CD14-positive monocyte (primary cell): ENCODE results near the gene ABCA7. TPM values are rescaled to one million over a fixed set of nuclear protein-coding genes. Genes with fewer than 3 reads are reported as not detected.
"Not testable (repeated sequence)": the region's sequence is repeated elsewhere in the genome, so short reads cannot be mapped to it uniquely, and the experiment has no call there.

Source experiments
- DNase-seq, 3 donors: peaks; one replicate each; pipeline ENCODE4 v3.0.0-alpha.2; 2011 to 2022
- H2AFZ ChIP-seq: 2 replicates; pipeline ENCODE4 v1.6.0; 2012; ENCODE audit warnings: mild to moderate bottlenecking, low read depth, low read length, inconsistent platforms; ENCODE audit not compliant: insufficient read depth, poor library complexity, severe bottlenecking
- H3K27ac ChIP-seq, 2 donors: 1 replicate in 1 of 2; 2 replicates in 1 of 2; pipeline ENCODE4 v1.5.1; 2012 to 2013; ENCODE audit warnings: low read length in 2 of 2, control low read depth in 1 of 2, inconsistent platforms in 1 of 2, low read depth in 1 of 2, mild to moderate bottlenecking in 1 of 2
- H3K27me3 ChIP-seq, 2 donors: one replicate each; pipeline versions ENCODE4 v1.6.0 to v1.6.1; 2011 to 2013; ENCODE audit warnings: low read length in 2 of 2; ENCODE audit not compliant: control insufficient read depth in 2 of 2, insufficient read depth in 2 of 2
- H3K36me3 ChIP-seq, 2 donors: replicated peaks in 1 of 2; 1 replicate in 1 of 2; 2 replicates in 1 of 2; pipeline versions ENCODE4 v1.5.1 to v1.6.1; 2012 to 2013; ENCODE audit warnings: low read length in 2 of 2, control low read depth in 1 of 2, inconsistent platforms in 1 of 2, mild to moderate bottlenecking in 1 of 2; ENCODE audit not compliant: insufficient read depth in 2 of 2, control insufficient read depth in 1 of 2
- H3K4me1 ChIP-seq, 2 donors: 1 replicate in 1 of 2; 2 replicates in 1 of 2; pipeline versions ENCODE4 v1.5.1 to v1.6.1; 2012 to 2013; ENCODE audit warnings: low read length in 2 of 2, control low read depth in 1 of 2, inconsistent platforms in 1 of 2, mild to moderate bottlenecking in 1 of 2, moderate library complexity in 1 of 2; ENCODE audit not compliant: insufficient read depth in 2 of 2, control insufficient read depth in 1 of 2
- H3K4me2 ChIP-seq: replicated peaks from 2 replicates; pipeline ENCODE3; 2012; ENCODE audit warnings: low read length, moderate library complexity, mild to moderate bottlenecking; ENCODE audit not compliant: poor library complexity, severe bottlenecking; ENCODE audit errors: extremely low read depth
- H3K4me3 ChIP-seq, 3 experiments: fragments of 200-600 bp in 1 of 3; sonication (generic) in 1 of 3; replicated peaks in 1 of 3; 1 replicate in 2 of 3; 2 replicates in 1 of 3; pipeline ENCODE4 v1.5.1; 2011 to 2013; ENCODE audit warnings: low read length in 3 of 3, mild to moderate bottlenecking in 3 of 3, control low read depth in 2 of 3, low read depth in 2 of 3, inconsistent platforms in 1 of 3, moderate library complexity in 1 of 3
- H3K79me2 ChIP-seq: 2 replicates; pipeline ENCODE4 v1.6.0; 2012; ENCODE audit warnings: mild to moderate bottlenecking, control low read depth, inconsistent platforms, low read length, moderate library complexity; ENCODE audit not compliant: insufficient read depth
- H3K9ac ChIP-seq: 2 replicates; pipeline ENCODE4 v1.6.0; 2017; ENCODE audit warnings: low read length, mild to moderate bottlenecking; ENCODE audit not compliant: insufficient read depth, poor library complexity, severe bottlenecking
- H3K9me3 ChIP-seq, 2 donors: replicated peaks in 1 of 2; 1 replicate in 1 of 2; 2 replicates in 1 of 2; pipeline versions ENCODE4 v1.5.1 to v1.6.1; 2012 to 2013; ENCODE audit warnings: low read length in 2 of 2, control low read depth in 1 of 2; ENCODE audit not compliant: control insufficient read depth in 1 of 2, insufficient read depth in 1 of 2
- H4K20me1 ChIP-seq: 2 replicates; pipeline ENCODE4 v1.6.0; 2012; ENCODE audit warnings: mild to moderate bottlenecking, low read length, control low read depth, moderate library complexity; ENCODE audit not compliant: insufficient read depth
- H3K27ac Mint-ChIP-seq, 7 donors: one replicate each; pipeline ENCODE4 v1.8.0; 2020; ENCODE audit warnings: mild to moderate bottlenecking in 7 of 7, mixed read lengths in 7 of 7, moderate library complexity in 6 of 7, inconsistent platforms in 2 of 7
- H3K27me3 Mint-ChIP-seq, 3 donors: one replicate each; pipeline ENCODE4 v1.8.0; 2021 to 2022; ENCODE audit warnings: low read depth in 3 of 3, mild to moderate bottlenecking in 3 of 3, mixed read lengths in 3 of 3, moderate library complexity in 3 of 3, inconsistent platforms in 1 of 3
- H3K36me3 Mint-ChIP-seq, 2 donors: one replicate each; pipeline ENCODE4 v1.8.0; 2020; ENCODE audit warnings: mixed read lengths in 2 of 2, inconsistent platforms in 1 of 2, mild to moderate bottlenecking in 1 of 2
- H3K4me1 Mint-ChIP-seq: one replicate; pipeline ENCODE4 v1.8.0; 2020; ENCODE audit warnings: mild to moderate bottlenecking, mixed read lengths
- H3K4me3 Mint-ChIP-seq, 2 donors: one replicate each; pipeline ENCODE4 v1.8.0; 2020; ENCODE audit warnings: mild to moderate bottlenecking in 2 of 2, mixed read lengths in 2 of 2, moderate library complexity in 1 of 2
- H3K9me3 Mint-ChIP-seq, 7 donors: one replicate each; pipeline ENCODE4 v1.8.0; 2020 to 2022; ENCODE audit warnings: mixed read lengths in 7 of 7, mild to moderate bottlenecking in 6 of 7, moderate library complexity in 6 of 7, inconsistent platforms in 2 of 7
- CTCF ChIP-seq: fragments of 200-600 bp; IDR thresholded peaks from one replicate; pipeline ENCODE4 v1.8.0; 2022; ENCODE audit warnings: antibody characterized with exemption, mild to moderate bottlenecking
- WGBS: methylation state at CpG from one replicate; pipeline ENCODE4 v1.1.5; 2013; ENCODE audit warnings: missing lambda C conversion rate; ENCODE audit not compliant: insufficient coverage; 5-methylcytosine and 5-hydroxymethylcytosine counted together
- intact Hi-C, 2 donors: fragments of 100-400 bp; cut with micrococcal nuclease; formaldehyde crosslinking; loops; one replicate each; pipeline versions ENCODE4 v1.15.0 to v1.15.1; 2023
- polyA plus RNA-seq, 3 donors: library from polyadenylated mRNA; depleted of rRNA in 1 of 3; unstranded in 2 of 3; stranded (reverse) in 1 of 3; fragments of 300-500 nt in 2 of 3; fragments of >200 nt in 1 of 3; fragmentation: Illumina TruSeq in 2 of 3; gene quantifications; 1 replicate in 2 of 3; 2 replicates in 1 of 3; pipeline ENCODE4 v1.2.3, GENCODE V29; 2012 to 2021

Gene ABCA7
- polyA plus RNA-seq, 3 donors = 1.7 to 104 (median 7.8) TPM

GRCh38 chr19:1025080-1025479 lies 14.8 kb upstream of the ABCA7 start:
- not testable (repeated sequence) for H3K27me3 ChIP-seq, H3K36me3 ChIP-seq, H3K27me3 Mint-ChIP-seq, H3K27ac Mint-ChIP-seq, H2AFZ ChIP-seq, H3K4me3 Mint-ChIP-seq, H3K4me2 ChIP-seq, DNase-seq, H3K36me3 Mint-ChIP-seq, H3K4me3 ChIP-seq, H3K9me3 Mint-ChIP-seq, H3K9ac ChIP-seq, H3K9me3 ChIP-seq, H3K27ac ChIP-seq
- 60% methylated on average over 1 of the region's 6 CpGs for WGBS
- peaks cover 39% of the 10 kb centered on the region for H4K20me1 ChIP-seq
- intact Hi-C loops = loop anchor here (2.0 to 10.0 kb wide), 2 partner anchors 14 to 80 kb away; partner anchors contain the start of gene GPX4 (in 1 of the 2)
- H3K4me1 ChIP-seq = peaks cover 37 to 50% of the 10 kb centered on the region in 2 donors
- H3K79me2 ChIP-seq = peaks cover 50% of the 10 kb centered on the region
- H3K4me1 Mint-ChIP-seq = peaks cover 24% of the 10 kb centered on the region

GRCh38 chr19:1025960-1026782 lies 13.7 kb upstream of the ABCA7 start, which contains the start of gene CNN2:
CNN2 (plus strand) TSS chr19:1026608; CDS start chr19:1026662, 54 bp downstream.
- peak within 1 kb of the TSS; percentile 86 for H2AFZ ChIP-seq
- Mint-ChIP-seq H3K36me3 (peaks cover 6 to 10% of the 10 kb centered on the region in 2 donors), H3K27ac (peak within 1 kb of the TSS; percentile 70 to 94 (median 88)), H3K4me3 (peak within 1 kb of the TSS; percentile 97), H3K9me3 (no peaks in the 10 kb centered on the region), H3K27me3 (peaks cover 0 to 2% (median 0%) of the 10 kb centered on the region in 3 donors), H3K4me1 (peaks cover 28% of the 10 kb centered on the region)
- H3K4me3 ChIP-seq = peak within 1 kb of the TSS; percentile 62 to 92 (median 89)
- no peaks in the 10 kb centered on the region for H3K9me3 ChIP-seq
- H3K4me1 ChIP-seq = peaks cover 33 to 45% of the 10 kb centered on the region in 2 donors
- peak within 1 kb of the TSS; percentile 84 for H3K9ac ChIP-seq
- peak within 1 kb of the TSS; percentile 30 to 73 for H3K27ac ChIP-seq
- peaks cover 52% of the 10 kb centered on the region for H3K79me2 ChIP-seq
- peaks cover 10 to 12% of the 10 kb centered on the region in 2 donors for H3K36me3 ChIP-seq
- H3K4me2 ChIP-seq = peak within 1 kb of the TSS; percentile 99
- intact Hi-C loops = loop anchor here (2.0 to 10.0 kb wide), 2 partner anchors 13 to 79 kb away; partner anchors contain the start of gene GPX4 (in 1 of the 2)
- H4K20me1 ChIP-seq = peaks cover 43% of the 10 kb centered on the region
- no peak for TF ChIP-seq CTCF
- no peaks in the 10 kb centered on the region for H3K27me3 ChIP-seq
- WGBS = 4% methylated on average over 61 of the region's 63 CpGs
- peak in 2 of 3 donors; percentile 56 to 65 for DNase-seq
